Measurements from ENCODE around the gene WDR44.
A peak's percentile ranks its signal among the peaks of the same experiment; 100 is the strongest.
"Not testable (repeated sequence)": the region's sequence is repeated elsewhere in the genome, so short reads cannot be mapped to it uniquely, and the experiment has no call there.

WDR44 gene

GRCh38 chrX:118484216-118484903 is 138.5 kb downstream of the WDR44 start:
- DNase-seq, result no peak

DNA sequence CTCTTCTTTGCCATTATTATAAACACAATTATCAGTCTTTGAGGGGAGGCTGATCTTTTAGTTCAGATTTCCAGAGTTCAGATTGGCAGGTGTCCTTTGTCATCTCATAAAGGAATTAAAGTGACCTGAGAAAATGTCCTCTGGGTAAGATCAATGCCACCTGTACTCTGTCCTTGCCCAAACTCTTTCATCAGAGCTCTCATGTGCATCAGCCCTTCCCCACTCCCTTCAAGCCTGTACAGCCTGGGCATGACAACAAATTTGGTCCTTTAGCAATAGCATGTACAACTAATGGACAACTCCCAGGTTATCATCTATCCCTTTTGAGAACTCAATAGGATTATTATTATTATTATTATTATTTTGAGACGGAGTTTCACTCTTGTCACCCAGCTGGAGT is 140.8 kb downstream of the WDR44 start:
- DNase-seq, result not testable (repeated sequence)

- DNase-seq, result no peak
Measured at GRCh38 chrX:118493016-118493415, 147.1 kb downstream of the WDR44 start.

- DNase-seq, result no peak
Measured at GRCh38 chrX:118493653-118494297, 147.9 kb downstream of the WDR44 start.

DNA sequence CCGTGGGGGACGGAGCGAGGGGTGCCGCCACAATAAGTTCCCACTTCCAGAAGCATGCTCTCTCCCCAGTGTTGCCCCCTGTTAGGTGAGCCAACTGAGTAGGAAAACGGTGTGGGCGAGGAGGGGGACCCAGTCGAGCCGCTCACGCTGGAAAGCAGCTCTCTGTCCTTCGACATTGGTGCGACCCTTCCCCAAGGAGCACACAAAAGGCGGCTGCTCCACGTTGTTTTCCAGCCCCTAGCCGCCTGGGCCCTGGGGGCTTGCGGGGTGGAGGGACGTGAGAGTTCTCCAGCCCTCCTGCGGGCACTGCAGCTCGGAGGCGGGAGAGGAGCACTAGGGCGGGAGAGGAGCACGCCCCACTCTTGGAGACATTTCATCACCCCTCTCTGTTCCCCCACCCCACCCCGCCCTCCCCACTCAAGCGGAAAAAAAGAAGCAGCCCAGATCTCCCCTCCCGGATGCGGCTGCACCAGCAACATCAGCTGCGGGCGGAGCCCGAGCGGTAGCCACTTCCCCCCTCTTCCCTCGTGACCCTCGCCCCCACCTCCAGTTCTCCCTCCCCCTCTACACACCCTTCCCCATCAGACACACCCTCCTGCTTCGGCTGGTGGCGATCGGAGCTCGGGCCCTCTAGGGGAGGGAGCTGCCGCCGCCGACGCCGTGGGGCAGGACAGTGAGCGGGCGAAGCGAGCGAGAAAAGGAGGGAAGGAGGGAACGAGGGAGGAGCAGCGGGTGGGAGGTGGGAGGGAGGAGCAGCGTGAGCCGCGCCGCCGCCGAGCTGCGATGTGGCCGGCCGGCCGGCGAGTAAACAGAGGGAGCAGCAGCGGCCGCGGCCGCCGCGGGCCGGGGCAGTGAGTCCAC is 149.4 kb downstream of the WDR44 start, which contains the start of gene DOCK11:
Gene DOCK11, plus strand, starts transcription at position 755 of the 861 bp plus-strand sequence. CDS start 157 bp downstream, outside the sequence.
- peak; percentile 89 for DNase-seq

DNA sequence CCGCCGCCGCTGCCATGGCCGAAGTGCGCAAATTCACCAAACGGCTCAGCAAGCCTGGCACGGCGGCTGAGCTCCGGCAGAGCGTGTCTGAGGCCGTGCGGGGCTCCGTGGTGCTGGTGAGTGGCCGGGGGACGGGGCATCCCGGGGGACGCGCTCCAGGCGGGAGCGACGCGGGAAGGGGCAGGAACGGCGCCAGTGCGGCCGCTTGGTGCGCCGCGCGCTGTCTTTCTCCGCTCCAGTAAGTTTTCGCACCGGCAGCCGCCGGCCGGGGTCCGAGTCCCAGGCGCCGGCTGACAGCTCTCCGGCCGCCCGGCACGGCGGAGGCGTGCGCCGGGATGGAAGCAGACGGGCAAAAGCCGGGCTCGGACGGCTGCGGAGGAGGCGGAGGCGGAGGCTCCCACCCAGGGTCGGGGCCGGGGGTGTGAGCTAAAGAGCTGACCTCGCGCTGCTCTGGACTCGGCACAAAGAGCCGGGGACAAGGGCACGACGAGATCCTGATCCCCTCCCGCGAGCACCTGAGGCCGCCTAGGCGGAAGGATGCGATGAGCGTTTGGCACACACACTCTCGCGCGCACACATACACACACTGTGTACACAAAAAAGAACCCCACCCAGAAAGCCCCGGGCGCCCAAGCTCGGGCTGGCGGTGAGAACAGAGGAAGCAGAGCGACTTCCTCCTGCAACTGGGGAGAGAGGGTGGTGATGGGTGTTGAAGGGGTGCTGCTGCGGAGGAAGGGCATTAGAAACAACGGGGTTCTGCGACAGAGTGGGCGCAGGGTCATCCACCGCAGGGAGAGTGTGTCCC is 150.3 kb downstream of the WDR44 start:
- peak; percentile 23 for DNase-seq

DNA sequence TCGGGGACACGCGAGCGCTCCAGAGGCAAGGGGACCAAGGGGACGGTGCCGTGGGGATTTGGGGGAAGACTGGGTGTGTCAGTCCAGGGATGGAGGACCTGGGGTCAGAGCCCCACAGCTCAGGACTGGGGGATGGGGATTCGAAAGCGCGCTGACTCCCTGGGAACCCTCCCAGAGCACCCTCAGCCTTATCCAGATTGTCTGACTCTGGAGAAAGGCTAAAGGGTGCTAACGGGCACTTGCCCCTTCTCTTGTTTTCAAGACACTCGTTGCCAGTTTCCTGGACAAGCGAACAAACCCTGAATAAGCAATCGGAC is 150.8 kb downstream of the WDR44 start:
- no peak for DNase-seq

DNA sequence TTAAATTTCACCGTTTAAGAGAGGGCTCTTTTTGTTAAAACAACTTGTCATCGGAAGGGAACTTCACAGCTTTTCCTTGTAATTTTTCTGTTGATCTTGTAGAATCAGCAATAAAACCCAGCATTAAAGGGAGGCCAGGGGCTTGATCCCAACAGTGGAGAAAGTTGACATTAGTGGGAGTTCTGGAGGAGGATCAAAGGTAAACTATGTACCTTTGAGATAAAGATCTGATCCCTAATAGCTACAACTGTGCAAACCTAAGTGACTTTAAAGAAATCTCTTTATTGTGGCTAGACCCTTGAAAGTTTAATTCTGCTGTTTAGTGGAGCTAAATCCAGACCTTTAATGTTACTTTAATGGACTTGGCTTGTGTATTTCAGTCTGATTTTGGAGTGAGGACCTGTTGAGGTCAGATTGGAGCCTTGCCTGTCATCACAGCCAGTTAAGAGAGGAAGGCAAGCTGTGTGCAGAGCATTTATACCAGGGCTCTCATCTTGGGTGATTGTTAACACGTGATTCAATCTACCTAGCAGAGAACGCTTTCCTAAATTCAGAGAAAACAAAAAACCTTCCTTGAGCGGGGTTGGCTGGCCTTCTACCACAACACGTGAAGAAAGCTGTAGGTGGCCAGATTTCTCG is 151.4 kb downstream of the WDR44 start:
- no peak for DNase-seq

- no peak for DNase-seq
Measured at GRCh38 chrX:118498351-118498750, 152.4 kb downstream of the WDR44 start.

DNA sequence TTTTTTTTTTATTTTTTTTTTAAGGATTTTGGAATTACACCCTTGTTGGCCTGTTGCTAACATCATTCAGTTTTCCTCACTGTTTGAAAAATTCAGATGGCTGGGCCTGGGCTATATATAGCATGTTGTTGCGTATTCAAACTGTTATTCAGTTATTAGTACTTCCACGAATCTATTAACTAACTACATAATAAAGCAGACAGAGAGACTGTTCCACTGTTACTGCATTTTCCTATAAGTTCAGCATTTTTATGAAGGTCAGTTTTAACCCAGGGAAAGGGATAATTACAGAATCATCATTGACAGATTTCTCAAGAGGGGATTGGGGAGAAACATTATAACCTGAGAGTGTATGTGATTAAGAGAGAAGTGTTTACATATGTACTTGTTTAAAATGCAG is 152.8 kb downstream of the WDR44 start:
- DNase-seq, result no peak

- DNase-seq, result no peak
Measured at GRCh38 chrX:118499295-118499694, 153.4 kb downstream of the WDR44 start.
